SK-N-SH treated with all-trans-retinoic acid at 6 μM for 48 hours (cell line): ENCODE results near the gene CCDC40.

Source experiments
- BACH2 ChIP-seq: fragments of 250-450 bp; sonication (Bioruptor Pico); IDR thresholded peaks from 2 replicates; pipeline ENCODE4 v1.9.0; 2021; ENCODE audit warnings: mild to moderate bottlenecking, borderline replicate concordance
- CREB5 ChIP-seq: fragments of 250-450 bp; sonication (Bioruptor Pico); IDR thresholded peaks from 2 replicates; pipeline ENCODE4 v1.5.1; 2020; ENCODE audit warnings: low read depth, mild to moderate bottlenecking, moderate library complexity
- OSR1 ChIP-seq: fragments of 250-450 bp; sonication (Bioruptor Pico); IDR thresholded peaks from 2 replicates; pipeline ENCODE4 v1.8.0; 2022; ENCODE audit warnings: moderate library complexity, mild to moderate bottlenecking, inconsistent platforms
- PPARA ChIP-seq: fragments of 250-450 bp; sonication (Bioruptor Pico); IDR thresholded peaks from 2 replicates; pipeline ENCODE4 v1.5.0; 2020; ENCODE audit warnings: mild to moderate bottlenecking, borderline replicate concordance
- RARB ChIP-seq: fragments of 250-450 bp; sonication (Bioruptor Pico); IDR thresholded peaks from 2 replicates; pipeline ENCODE4 v1.8.0; 2021; ENCODE audit warnings: mild to moderate bottlenecking, moderate library complexity
- SNAI2 ChIP-seq: fragments of 250-450 bp; sonication (Bioruptor Pico); IDR thresholded peaks from 2 replicates; pipeline ENCODE4 v1.5.0; 2020; ENCODE audit warnings: mild to moderate bottlenecking, moderate library complexity
- ZFP3 ChIP-seq: fragments of 250-450 bp; sonication (Bioruptor Pico); IDR thresholded peaks from 2 replicates; pipeline ENCODE4 v1.5.0; 2020; ENCODE audit warnings: mild to moderate bottlenecking, moderate library complexity
- ZNF70 ChIP-seq: fragments of 450-650 bp; formaldehyde crosslinking; IDR thresholded peaks from 2 replicates; pipeline ENCODE4 v1.5.0; 2020; ENCODE audit warnings: mild to moderate bottlenecking, moderate library complexity
- TF ChIP-seq, protein P1 (sequence below): fragments of 250-450 bp; sonication (Bioruptor Pico); IDR thresholded peaks from 2 replicates; pipeline ENCODE4 v1.8.0; 2020; ENCODE audit warnings: mild to moderate bottlenecking, moderate library complexity, borderline replicate concordance

GRCh38 chr17:80064696-80065095 is 28.3 kb downstream of the CCDC40 start:
- no peak for TF ChIP-seq ZFP3
- TF ChIP-seq OSR1 (CRISPR knock-in tag) = no peak
- TF ChIP-seq, protein P1, sequence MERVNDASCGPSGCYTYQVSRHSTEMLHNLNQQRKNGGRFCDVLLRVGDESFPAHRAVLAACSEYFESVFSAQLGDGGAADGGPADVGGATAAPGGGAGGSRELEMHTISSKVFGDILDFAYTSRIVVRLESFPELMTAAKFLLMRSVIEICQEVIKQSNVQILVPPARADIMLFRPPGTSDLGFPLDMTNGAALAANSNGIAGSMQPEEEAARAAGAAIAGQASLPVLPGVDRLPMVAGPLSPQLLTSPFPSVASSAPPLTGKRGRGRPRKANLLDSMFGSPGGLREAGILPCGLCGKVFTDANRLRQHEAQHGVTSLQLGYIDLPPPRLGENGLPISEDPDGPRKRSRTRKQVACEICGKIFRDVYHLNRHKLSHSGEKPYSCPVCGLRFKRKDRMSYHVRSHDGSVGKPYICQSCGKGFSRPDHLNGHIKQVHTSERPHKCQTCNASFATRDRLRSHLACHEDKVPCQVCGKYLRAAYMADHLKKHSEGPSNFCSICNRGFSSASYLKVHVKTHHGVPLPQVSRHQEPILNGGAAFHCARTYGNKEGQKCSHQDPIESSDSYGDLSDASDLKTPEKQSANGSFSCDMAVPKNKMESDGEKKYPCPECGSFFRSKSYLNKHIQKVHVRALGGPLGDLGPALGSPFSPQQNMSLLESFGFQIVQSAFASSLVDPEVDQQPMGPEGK = no peak
- TF ChIP-seq RARB (CRISPR knock-in tag) = no peak
- no peak for TF ChIP-seq BACH2 (CRISPR knock-in tag)
- no peak for TF ChIP-seq ZNF70 (CRISPR knock-in tag)
- no peak for TF ChIP-seq PPARA (CRISPR knock-in tag)
- TF ChIP-seq CREB5 = no peak
- no peak for TF ChIP-seq SNAI2
